DND-41 (cell line): ENCODE data around the gene COPE.

Source experiments
- CTCF ChIP-seq: IDR thresholded peaks from 2 replicates; pipeline ENCODE4 v1.5.1; 2012; ENCODE audit warnings: borderline replicate concordance, low read length, moderate library complexity, mild to moderate bottlenecking; ENCODE audit not compliant: poor library complexity, severe bottlenecking; ENCODE audit errors: extremely low read depth
- EZH2 ChIP-seq: IDR thresholded peaks from 3 replicates; pipeline ENCODE4 v1.6.1; 2012; ENCODE audit warnings: borderline replicate concordance, low read depth, mild to moderate bottlenecking, moderate library complexity, low read length, inconsistent platforms; ENCODE audit not compliant: severe bottlenecking

- no peak for TF ChIP-seq CTCF
- no peak for TF ChIP-seq EZH2
Measured at GRCh38 chr19:18868380-18869022, 50.7 kb downstream of the COPE start.
